ENCODE results near the gene ST8SIA2.

Gene ST8SIA2

GRCh38 chr15:92393071-92393979, at the start of gene ST8SIA2:
Gene ST8SIA2 (plus strand): TSS chr15:92393881. CDS start chr15:92394065, 184 bp downstream.
- TF ChIP-seq ZNF274 (IDR thresholded peaks at IDR 0.05; ENCODE audit: low read depth, low read length): no peak
- no peak within 1 kb of the TSS for H3K4me3 ChIP-seq (ENCODE audit: low read length)

GRCh38 chr15:92343924-92344643, 49.6 kb upstream of the ST8SIA2 start:
- TF ChIP-seq ZNF274 (IDR thresholded peaks at IDR 0.05; ENCODE audit: low read depth, low read length): no peak
- H3K4me3 ChIP-seq (ENCODE audit: low read length): no peak overlapping the region

GRCh38 chr15:92346063-92346462, 47.6 kb upstream of the ST8SIA2 start:
- no peak overlapping the region for H3K4me3 ChIP-seq (ENCODE audit: low read length)
- no peak for TF ChIP-seq ZNF274 (IDR thresholded peaks at IDR 0.05; ENCODE audit: low read depth, low read length)

- no peak overlapping the region for H3K4me3 ChIP-seq (ENCODE audit: low read length)
- TF ChIP-seq ZNF274 (IDR thresholded peaks at IDR 0.05; ENCODE audit: low read depth, low read length): no peak
Observed at GRCh38 chr15:92355307-92355706, 38.4 kb upstream of the ST8SIA2 start.

GRCh38 chr15:92361321-92362000, 32.2 kb upstream of the ST8SIA2 start:
- no peak for TF ChIP-seq ZNF274 (IDR thresholded peaks at IDR 0.05; ENCODE audit: low read depth, low read length)
- H3K4me3 ChIP-seq (ENCODE audit: low read length): no peak overlapping the region

- no peak overlapping the region for H3K4me3 ChIP-seq (ENCODE audit: low read length)
- TF ChIP-seq ZNF274 (IDR thresholded peaks at IDR 0.05; ENCODE audit: low read depth, low read length): no peak
Observed at GRCh38 chr15:92362001-92362350, 31.7 kb upstream of the ST8SIA2 start.

GRCh38 chr15:92365084-92365483, 28.6 kb upstream of the ST8SIA2 start:
- no peak for TF ChIP-seq ZNF274 (IDR thresholded peaks at IDR 0.05; ENCODE audit: low read depth, low read length)
- no peak overlapping the region for H3K4me3 ChIP-seq (ENCODE audit: low read length)

GRCh38 chr15:92365906-92366305, 27.8 kb upstream of the ST8SIA2 start:
- H3K4me3 ChIP-seq (ENCODE audit: low read length): no peak overlapping the region
- TF ChIP-seq ZNF274 (IDR thresholded peaks at IDR 0.05; ENCODE audit: low read depth, low read length): no peak

- no peak for TF ChIP-seq ZNF274 (IDR thresholded peaks at IDR 0.05; ENCODE audit: low read depth, low read length)
- no peak overlapping the region for H3K4me3 ChIP-seq (ENCODE audit: low read length)
Observed at GRCh38 chr15:92366381-92366780, 27.3 kb upstream of the ST8SIA2 start.

- no peak for TF ChIP-seq ZNF274 (IDR thresholded peaks at IDR 0.05; ENCODE audit: low read depth, low read length)
- no peak overlapping the region for H3K4me3 ChIP-seq (ENCODE audit: low read length)
Observed at GRCh38 chr15:92375057-92375456, 18.6 kb upstream of the ST8SIA2 start.

GRCh38 chr15:92376109-92376508, 17.6 kb upstream of the ST8SIA2 start:
- TF ChIP-seq ZNF274 (IDR thresholded peaks at IDR 0.05; ENCODE audit: low read depth, low read length): no peak
- H3K4me3 ChIP-seq (ENCODE audit: low read length): no peak overlapping the region

GRCh38 chr15:92377083-92377789, 16.4 kb upstream of the ST8SIA2 start:
- TF ChIP-seq ZNF274 (IDR thresholded peaks at IDR 0.05; ENCODE audit: low read depth, low read length): no peak
- no peak overlapping the region for H3K4me3 ChIP-seq (ENCODE audit: low read length)

GRCh38 chr15:92383519-92384324, 10.0 kb upstream of the ST8SIA2 start:
- TF ChIP-seq ZNF274 (IDR thresholded peaks at IDR 0.05; ENCODE audit: low read depth, low read length): no peak
- no peak overlapping the region for H3K4me3 ChIP-seq (ENCODE audit: low read length)

All from GM08714 (cell line).